Trophoblast cell (in vitro differentiated cells and primary cell): Measurements from ENCODE around the gene AUTS2.

Experiments used
- DNase-seq, 2 donors: peaks; one replicate each; pipeline ENCODE4 v3.0.0-alpha.2; 2016
- H2AFZ ChIP-seq: 2 replicates; pipeline ENCODE4 v1.6.1; 2013; ENCODE audit warnings: low read length, moderate library complexity, mild to moderate bottlenecking; ENCODE audit not compliant: insufficient read depth, poor library complexity
- H2AK5ac ChIP-seq: 2 replicates; pipeline ENCODE4 v1.6.1; 2013; ENCODE audit warnings: mild to moderate bottlenecking, low read length
- H2BK120ac ChIP-seq: 2 replicates; pipeline ENCODE4 v1.6.1; 2013; ENCODE audit warnings: low read length, mild to moderate bottlenecking, moderate library complexity; ENCODE audit not compliant: insufficient read depth, poor library complexity
- H2BK12ac ChIP-seq: 2 replicates; pipeline ENCODE4 v1.6.1; 2013; ENCODE audit warnings: mild to moderate bottlenecking, low read length, moderate library complexity
- H2BK5ac ChIP-seq: 2 replicates; pipeline ENCODE4 v1.6.1; 2013; ENCODE audit warnings: low read length, low read depth, moderate library complexity, mild to moderate bottlenecking; ENCODE audit not compliant: poor library complexity
- H3K14ac ChIP-seq: 2 replicates; pipeline ENCODE4 v1.6.1; 2013; ENCODE audit warnings: mild to moderate bottlenecking, low read length
- H3K18ac ChIP-seq: 2 replicates; pipeline ENCODE4 v1.6.1; 2013; ENCODE audit warnings: mild to moderate bottlenecking, low read length
- H3K23ac ChIP-seq: 2 replicates; pipeline ENCODE4 v1.6.1; 2013; ENCODE audit warnings: low read length
- H3K27ac ChIP-seq: 2 replicates; pipeline ENCODE4 v1.5.1; 2013; ENCODE audit warnings: low read depth, mild to moderate bottlenecking, inconsistent platforms, low read length, moderate library complexity
- H3K27me3 ChIP-seq: 2 replicates; pipeline ENCODE4 v1.6.1; 2013; ENCODE audit warnings: inconsistent platforms, mild to moderate bottlenecking, low read length, moderate library complexity; ENCODE audit not compliant: insufficient read depth
- H3K36me3 ChIP-seq, 2 experiments: 1 replicate in 1 of 2; 2 replicates in 1 of 2; pipeline ENCODE4 v1.6.1; 2013; ENCODE audit warnings: low read length in 2 of 2, mild to moderate bottlenecking in 2 of 2, moderate library complexity in 1 of 2; ENCODE audit not compliant: insufficient read depth in 2 of 2, control insufficient read depth in 1 of 2
- H3K4ac ChIP-seq: 2 replicates; pipeline ENCODE4 v1.6.1; 2013; ENCODE audit warnings: low read depth, mild to moderate bottlenecking, low read length, moderate library complexity
- H3K4me1 ChIP-seq, 2 experiments: 1 replicate in 1 of 2; 2 replicates in 1 of 2; pipeline ENCODE4 v1.6.1; 2013; ENCODE audit warnings: low read length in 2 of 2, mild to moderate bottlenecking in 2 of 2, moderate library complexity in 1 of 2; ENCODE audit not compliant: insufficient read depth in 2 of 2, control insufficient read depth in 1 of 2
- H3K4me2 ChIP-seq: 2 replicates; pipeline ENCODE4 v1.6.1; 2013; ENCODE audit warnings: inconsistent platforms, mild to moderate bottlenecking, low read length, moderate library complexity
- H3K4me3 ChIP-seq: 2 replicates; pipeline ENCODE4 v1.5.1; 2013; ENCODE audit warnings: mild to moderate bottlenecking, low read depth, low read length, inconsistent platforms
- H3K79me1 ChIP-seq: one replicate; pipeline ENCODE4 v1.6.1; 2013; ENCODE audit warnings: low read length
- H3K79me2 ChIP-seq: 2 replicates; pipeline ENCODE4 v1.6.1; 2013; ENCODE audit warnings: low read length, mild to moderate bottlenecking; ENCODE audit not compliant: control insufficient read depth, insufficient read depth, poor library complexity
- H3K9ac ChIP-seq: 2 replicates; pipeline ENCODE4 v1.6.1; 2013; ENCODE audit warnings: mild to moderate bottlenecking, low read length
- H3K9me3 ChIP-seq: 2 replicates; pipeline ENCODE4 v1.6.1; 2013; ENCODE audit warnings: low read depth, mild to moderate bottlenecking, control low read depth, inconsistent platforms, low read length; ENCODE audit not compliant: insufficient read depth
- H4K12ac ChIP-seq: 2 replicates; pipeline ENCODE4 v1.6.1; 2013; ENCODE audit warnings: low read depth, mild to moderate bottlenecking, low read length, moderate library complexity
- H4K8ac ChIP-seq: 2 replicates; pipeline ENCODE4 v1.6.1; 2013; ENCODE audit warnings: low read depth, mild to moderate bottlenecking, low read length, moderate library complexity
- H4K91ac ChIP-seq: one replicate; pipeline ENCODE4 v1.6.1; 2013; ENCODE audit warnings: low read depth, mild to moderate bottlenecking, low read length, moderate library complexity
- WGBS: extraction: QIAGEN DNeasy Blood & Tissue Kit; methylation state at CpG from one replicate; pipeline ENCODE4 v1.1.7; 2013; ENCODE audit warnings: missing lambda C conversion rate; ENCODE audit not compliant: insufficient read length, insufficient coverage; ENCODE audit errors: extremely low coverage; 5-methylcytosine and 5-hydroxymethylcytosine counted together

The AUTS2 gene

GRCh38 chr7:70034999-70035398 is 436.7 kb downstream of the AUTS2 start:
- Histone ChIP-seq H3K4ac (no peak overlapping the region), H2BK5ac (no peak overlapping the region), H4K12ac (no peak overlapping the region), H4K8ac (no peak overlapping the region), H3K9ac (no peak overlapping the region), H3K27me3 (no peaks in the 10 kb centered on the region), H3K9me3 (no peaks in the 10 kb centered on the region), H3K23ac (no peak overlapping the region), H3K4me1 (peaks cover 0 to under 1% of the 10 kb centered on the region in 2 experiments), H3K4me3 (no peak overlapping the region), H3K14ac (no peak overlapping the region), H2AFZ (no peak overlapping the region), H3K79me2 (no peaks in the 10 kb centered on the region), H3K27ac (no peak overlapping the region), H2BK120ac (no peak overlapping the region), H4K91ac (no peak overlapping the region), H3K18ac (no peak overlapping the region), H3K4me2 (no peak overlapping the region), H3K79me1 (no peaks in the 10 kb centered on the region), H3K36me3 (no peaks in the 10 kb centered on the region), H2AK5ac (no peak overlapping the region), H2BK12ac (no peak overlapping the region)
- no peak for DNase-seq

- DNase-seq, result no peak
- WGBS, result no CpG with 5 or more reads among the region's 4 CpGs
Measured at GRCh38 chr7:70035519-70035918, 437.2 kb downstream of the AUTS2 start.

DNA sequence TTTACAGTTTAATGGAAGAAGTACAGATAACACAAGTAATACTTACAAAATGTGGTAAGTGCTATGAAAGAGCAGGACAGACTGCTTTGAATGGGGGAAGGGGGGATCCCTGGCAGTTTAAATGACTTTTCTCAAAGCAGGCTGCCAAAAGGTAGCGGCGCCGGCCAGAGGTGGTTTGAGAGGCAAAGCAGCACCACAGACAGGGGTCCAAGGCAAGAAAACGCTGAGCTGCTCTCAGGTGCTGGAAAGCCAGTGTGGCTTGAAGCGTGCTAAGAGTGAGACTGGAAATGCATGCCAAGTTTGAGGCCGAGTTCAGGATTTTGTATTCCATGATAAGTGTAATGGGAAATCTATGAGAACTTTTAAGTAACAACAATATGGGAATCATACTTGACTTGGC is 437.7 kb downstream of the AUTS2 start:
- Histone ChIP-seq H3K4me3 (no peak overlapping the region), H3K36me3 (no peaks in the 10 kb centered on the region), H3K23ac (no peak overlapping the region), H3K79me2 (peaks cover 2% of the 10 kb centered on the region), H2AFZ (no peak overlapping the region), H3K14ac (no peak overlapping the region), H2BK120ac (no peak overlapping the region), H3K9ac (no peak overlapping the region), H3K4ac (no peak overlapping the region), H3K27ac (no peak overlapping the region), H4K12ac (no peak overlapping the region), H3K9me3 (no peaks in the 10 kb centered on the region), H2BK12ac (no peak overlapping the region), H3K4me2 (no peak overlapping the region), H3K27me3 (no peaks in the 10 kb centered on the region), H3K79me1 (no peaks in the 10 kb centered on the region), H3K18ac (no peak overlapping the region), H2AK5ac (no peak overlapping the region), H4K91ac (no peak overlapping the region), H4K8ac (no peak overlapping the region), H3K4me1 (peaks cover 3 to 4% of the 10 kb centered on the region in 2 experiments), H2BK5ac (no peak overlapping the region)
- DNase-seq, result no peak
- WGBS, result no CpG with 5 or more reads among the region's 6 CpGs

More at GRCh38 chr7:70035519-70035918, 437.2 kb downstream of the AUTS2 start:
- H2BK12ac ChIP-seq, result no peak overlapping the region
- no peak overlapping the region for H3K4me3 ChIP-seq
- no peaks in the 10 kb centered on the region for H3K9me3 ChIP-seq
- no peaks in the 10 kb centered on the region for H3K27me3 ChIP-seq
- no peak overlapping the region for H3K4me2 ChIP-seq
- no peak overlapping the region for H3K4ac ChIP-seq
- no peak overlapping the region for H4K12ac ChIP-seq
- H2AFZ ChIP-seq, result no peak overlapping the region
- no peak overlapping the region for H2AK5ac ChIP-seq
- H3K9ac ChIP-seq, result no peak overlapping the region
- no peak overlapping the region for H4K8ac ChIP-seq
- peaks cover 1 to 2% of the 10 kb centered on the region in 2 experiments for H3K4me1 ChIP-seq
- H3K14ac ChIP-seq, result no peak overlapping the region
- H2BK120ac ChIP-seq, result no peak overlapping the region
- peaks cover 1% of the 10 kb centered on the region for H3K79me2 ChIP-seq
- H3K23ac ChIP-seq, result no peak overlapping the region
- no peaks in the 10 kb centered on the region for H3K79me1 ChIP-seq
- H3K27ac ChIP-seq, result no peak overlapping the region
- no peak overlapping the region for H3K18ac ChIP-seq
- H3K36me3 ChIP-seq, result no peaks in the 10 kb centered on the region
- no peak overlapping the region for H4K91ac ChIP-seq
- H2BK5ac ChIP-seq, result no peak overlapping the region

DNA sequence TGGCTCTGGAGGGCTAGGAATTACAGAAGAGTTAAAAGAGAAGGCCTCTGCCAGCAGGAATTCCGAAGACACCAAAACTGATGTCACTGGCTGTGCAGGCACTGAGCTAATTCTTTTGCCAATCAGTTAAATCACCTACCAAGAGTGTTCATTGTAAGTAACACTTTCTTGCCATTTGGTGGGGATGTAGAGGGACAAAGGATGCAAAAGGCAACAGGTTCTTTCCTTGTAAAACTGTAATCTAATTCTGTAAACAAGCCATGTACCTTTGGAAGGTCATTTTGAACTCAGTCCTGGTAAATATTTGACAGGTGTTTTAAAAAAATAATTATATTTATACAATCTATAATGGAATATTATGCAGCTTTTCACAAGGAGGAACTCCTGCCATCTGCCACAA is 438.4 kb downstream of the AUTS2 start:
- no peak overlapping the region for H2BK5ac ChIP-seq
- no peak overlapping the region for H3K14ac ChIP-seq
- no peak overlapping the region for H2AFZ ChIP-seq
- no peaks in the 10 kb centered on the region for H3K36me3 ChIP-seq
- no peak overlapping the region for H2AK5ac ChIP-seq
- H3K18ac ChIP-seq, result no peak overlapping the region
- DNase-seq, result peak in 1 of 2 donors; percentile 2
- H3K79me2 ChIP-seq, result peaks cover 2% of the 10 kb centered on the region
- H4K91ac ChIP-seq, result no peak overlapping the region
- no CpG with 5 or more reads among the region's 1 CpG for WGBS
- no peak overlapping the region for H3K4me2 ChIP-seq
- no peak overlapping the region for H2BK12ac ChIP-seq
- H3K23ac ChIP-seq, result no peak overlapping the region
- no peak overlapping the region for H4K8ac ChIP-seq
- H2BK120ac ChIP-seq, result no peak overlapping the region
- no peak overlapping the region for H3K4me3 ChIP-seq
- H3K4me1 ChIP-seq, result peaks cover 3 to 4% of the 10 kb centered on the region in 2 experiments
- no peak overlapping the region for H4K12ac ChIP-seq
- H3K9ac ChIP-seq, result no peak overlapping the region
- no peaks in the 10 kb centered on the region for H3K9me3 ChIP-seq
- no peaks in the 10 kb centered on the region for H3K79me1 ChIP-seq
- H3K27ac ChIP-seq, result no peak overlapping the region
- no peaks in the 10 kb centered on the region for H3K27me3 ChIP-seq
- no peak overlapping the region for H3K4ac ChIP-seq
